Omental fat pad (tissue), 4 donors: Measurements from ENCODE around the gene SEPTIN11. TPM values are rescaled to one million over a fixed set of nuclear protein-coding genes. Genes with fewer than 3 reads are reported as not detected.

ENCODE experiments used
- ATAC-seq: fragments of 150-250 bp; one replicate; pipeline ENCODE4 v1.9.1; 2016; ENCODE audit warnings: mild to moderate bottlenecking, moderate library complexity; ENCODE audit not compliant: low FRiP score
- DNase-seq: peaks from one replicate; pipeline ENCODE4 v3.0.0-alpha.2; 2019; ENCODE audit warnings: low spot score
- CTCF ChIP-seq, 3 donors: fragments of 450-650 bp; IDR thresholded peaks; one replicate each; pipeline ENCODE4 v1.5.1; 2016 to 2017; ENCODE audit warnings: antibody characterized with exemption in 3 of 3, mild to moderate bottlenecking in 3 of 3, moderate library complexity in 2 of 3
- total RNA-seq, 4 donors: library from RNA; depleted of rRNA; stranded (reverse); fragments of >200 nt; gene quantifications; one replicate each; pipeline ENCODE4 v1.1.0, GENCODE V29; 2016

SEPTIN11 gene
- total RNA-seq, 4 donors from 2014 or later, result 203 to 434 (median 245) TPM

- no peak for ATAC-seq
These were observed 28.3 kb downstream of the SEPTIN11 start for GRCh38 chr4:76977736-76978350.

GRCh38 chr4:76979236-76979635 is 29.7 kb downstream of the SEPTIN11 start:
- no peak for TF ChIP-seq CTCF (IDR thresholded peaks at IDR 0.05)
- ATAC-seq (no peak), DNase-seq (no peak)

More at GRCh38 chr4:76977736-76978350, 28.3 kb downstream of the SEPTIN11 start:
- DNase-seq, result no peak
- TF ChIP-seq CTCF (IDR thresholded peaks at IDR 0.05), result no peak

- ATAC-seq, result no peak
- no peak for DNase-seq
- TF ChIP-seq CTCF (IDR thresholded peaks at IDR 0.05), result no peak
These were observed 30.7 kb downstream of the SEPTIN11 start for GRCh38 chr4:76980261-76980660.

GRCh38 chr4:76981644-76982043 is 32.1 kb downstream of the SEPTIN11 start:
- DNase-seq, result no peak
- no peak for ATAC-seq
- no peak for TF ChIP-seq CTCF (IDR thresholded peaks at IDR 0.05)

- DNase-seq (no peak), ATAC-seq (no peak)
- no peak for TF ChIP-seq CTCF (IDR thresholded peaks at IDR 0.05)
These were observed 33.4 kb downstream of the SEPTIN11 start for GRCh38 chr4:76982638-76983584.

GRCh38 chr4:76984127-76984526 is 34.6 kb downstream of the SEPTIN11 start:
- DNase-seq (no peak), ATAC-seq (no peak)
- no peak for TF ChIP-seq CTCF (IDR thresholded peaks at IDR 0.05)
